A549 (cell line): ENCODE results near the gene SLC38A2. TPM values are rescaled to one million over a fixed set of nuclear protein-coding genes. Genes with fewer than 3 reads are reported as not detected.

Experiments
- ATAC-seq, 2 experiments: fragments of 200-7000 bp in 1 of 2; fragments of >200 bp in 1 of 2; cut with Nextera tagmentation in 1 of 2; cut with Tn5 transposase in 1 of 2; 3 replicates each; pipeline versions ENCODE4 v1.8.0 to v1.9.1; 2018 to 2020; ENCODE audit warnings: mild to moderate bottlenecking in 1 of 2, moderate library complexity in 1 of 2
- CTCF ChIA-PET: fragments of 300-600 bp; sonication (Branson Sonifier 250); formaldehyde crosslinking; extraction: SDS; loops from one replicate; lab custom pipeline; 2021; ENCODE audit warnings: antibody characterized with exemption, inconsistent platforms; lab: Yijun Ruan, JAX
- POLR2A ChIA-PET: fragments of 350-600 bp; formaldehyde crosslinking; extraction: SDS; loops from one replicate; lab custom pipeline; 2021; ENCODE audit warnings: antibody characterized with exemption, inconsistent platforms; lab: Yijun Ruan, JAX
- DNase-seq, 2 experiments: peaks; one replicate each; pipeline versions ENCODE4 v3.0.0 to v3.0.0-alpha.2; 2011 to 2016; ENCODE audit warnings: low read depth in 1 of 2, low spot score in 1 of 2
- FAIRE-seq: peaks from 2 replicates; lab custom pipeline; 2011; peaks lifted over from hg19 to GRCh38; lab: Jason Lieb, UNC
- H3K27ac ChIP-seq, 2 experiments: fragments of >200 bp; sonication (Bioruptor Twin); formaldehyde crosslinking; 3 replicates each; pipeline ENCODE4 v1.5.1; 2016 to 2017
- H3K4me1 ChIP-seq: fragments of >200 bp; sonication (Bioruptor Twin); formaldehyde crosslinking; 3 replicates; pipeline ENCODE4 v1.6.1; 2016
- H3K4me2 ChIP-seq: fragments of >200 bp; sonication (Bioruptor Twin); formaldehyde crosslinking; 3 replicates; pipeline ENCODE4 v1.6.1; 2016
- H3K4me3 ChIP-seq: fragments of >200 bp; sonication (Bioruptor Twin); formaldehyde crosslinking; 3 replicates; pipeline ENCODE4 v1.5.1; 2016
- H3K9me3 ChIP-seq: fragments of >200 bp; sonication (Bioruptor Twin); formaldehyde crosslinking; 3 replicates; pipeline ENCODE4 v1.6.1; 2016
- BCL3 ChIP-seq: fragments of >200 bp; sonication (Bioruptor Twin); formaldehyde crosslinking; IDR thresholded peaks from 3 replicates; pipeline ENCODE4 v1.6.1; 2016
- CBX2 ChIP-seq: fragments of 200-600 bp; sonication (generic); IDR thresholded peaks from 2 replicates; pipeline ENCODE4 v1.6.1; 2016; ENCODE audit warnings: low read depth, mild to moderate bottlenecking, borderline replicate concordance
- CBX8 ChIP-seq: fragments of 200-600 bp; sonication (generic); IDR thresholded peaks from 2 replicates; pipeline ENCODE4 v1.6.1; 2016
- CHD4 ChIP-seq: fragments of 200-600 bp; sonication (generic); IDR thresholded peaks from 2 replicates; pipeline ENCODE4 v1.6.1; 2016; ENCODE audit warnings: antibody characterized with exemption, mild to moderate bottlenecking, borderline replicate concordance
- EHF ChIP-seq: fragments of 250-450 bp; sonication (Bioruptor Pico); IDR thresholded peaks from 2 replicates; pipeline ENCODE4 v1.5.0; 2020; ENCODE audit warnings: mild to moderate bottlenecking
- FOSB ChIP-seq: fragments of 250-450 bp; sonication (Bioruptor Pico); IDR thresholded peaks from 2 replicates; pipeline ENCODE4 v1.5.0; 2020; ENCODE audit warnings: mild to moderate bottlenecking, moderate library complexity
- FOSL2 ChIP-seq, 2 experiments: fragments of 450-650 bp in 1 of 2; fragments of >200 bp in 1 of 2; sonication (Bioruptor Twin) in 1 of 2; formaldehyde crosslinking; IDR thresholded peaks; 2 replicates each; pipeline versions ENCODE4 v1.5.0 to v1.6.1; 2016 to 2020; ENCODE audit warnings: mild to moderate bottlenecking in 1 of 2, moderate library complexity in 1 of 2
- GATA3 ChIP-seq: IDR thresholded peaks from 2 replicates; pipeline ENCODE4 v1.6.1; 2012; ENCODE audit warnings: borderline replicate concordance
- HEYL ChIP-seq: fragments of 250-450 bp; sonication (Bioruptor Pico); IDR thresholded peaks from 2 replicates; pipeline ENCODE4 v1.8.0; 2021; ENCODE audit warnings: mild to moderate bottlenecking, moderate library complexity
- HMGXB4 ChIP-seq: fragments of 250-450 bp; sonication (Bioruptor Pico); IDR thresholded peaks from 2 replicates; pipeline ENCODE4 v1.5.0; 2021; ENCODE audit warnings: mild to moderate bottlenecking, moderate library complexity, borderline replicate concordance
- HOXA7 ChIP-seq: fragments of 250-450 bp; sonication (Bioruptor Pico); IDR thresholded peaks from 2 replicates; pipeline ENCODE4 v1.5.0; 2020; ENCODE audit warnings: mild to moderate bottlenecking, moderate library complexity
- HOXB13 ChIP-seq: fragments of 250-450 bp; sonication (Bioruptor Pico); IDR thresholded peaks from 2 replicates; pipeline ENCODE4 v1.5.0; 2020; ENCODE audit warnings: low read depth, mild to moderate bottlenecking, moderate library complexity
- JUNB ChIP-seq: fragments of >200 bp; sonication (Bioruptor Twin); formaldehyde crosslinking; IDR thresholded peaks from 2 replicates; pipeline ENCODE4 v1.6.1; 2016
- KDM1A ChIP-seq: fragments of 200-600 bp; sonication (generic); IDR thresholded peaks from 2 replicates; pipeline ENCODE4 v1.6.1; 2016; ENCODE audit warnings: low read depth, mild to moderate bottlenecking
- MAFK ChIP-seq: fragments of 450-650 bp; IDR thresholded peaks from 2 replicates; pipeline ENCODE4 v1.6.1; 2014; ENCODE audit not compliant: partially characterized antibody
- MAZ ChIP-seq: fragments of 150-350 bp; IDR thresholded peaks from 2 replicates; pipeline ENCODE4 v1.6.1; 2014; ENCODE audit warnings: antibody characterized with exemption, low read depth, low read length, borderline replicate concordance
- MYC ChIP-seq: IDR thresholded peaks from 2 replicates; pipeline ENCODE4 v1.6.1; 2012; ENCODE audit warnings: mild to moderate bottlenecking, inconsistent platforms, low read length, improper control_type of control experiment, borderline replicate concordance
- NFE2L2 ChIP-seq: fragments of 150-350 bp; conservative IDR thresholded peaks from 2 replicates; pipeline ENCODE4 v1.6.1; 2014; ENCODE audit warnings: low read length
- NPAS2 ChIP-seq: fragments of 250-450 bp; sonication (Bioruptor Pico); IDR thresholded peaks from 2 replicates; pipeline ENCODE4 v1.8.0; 2022; ENCODE audit warnings: mild to moderate bottlenecking, moderate library complexity, borderline replicate concordance
- NR3C1 ChIP-seq: fragments of >200 bp; sonication (Bioruptor Twin); formaldehyde crosslinking; IDR thresholded peaks from 3 replicates; pipeline ENCODE4 v1.6.1; 2017
- POLR2A ChIP-seq: IDR thresholded peaks from 2 replicates; pipeline ENCODE4 v1.6.1; 2012; ENCODE audit warnings: mild to moderate bottlenecking, low read length
- RAD21 ChIP-seq, 2 experiments: fragments of >200 bp in 1 of 2; sonication (Bioruptor Twin) in 1 of 2; formaldehyde crosslinking in 1 of 2; IDR thresholded peaks in 1 of 2; conservative IDR thresholded peaks in 1 of 2; 2 replicates in 1 of 2; 3 replicates in 1 of 2; pipeline ENCODE4 v1.6.1; 2012 to 2018; ENCODE audit warnings: inconsistent platforms in 1 of 2
- RARB ChIP-seq: fragments of 250-450 bp; sonication (Bioruptor Pico); IDR thresholded peaks from 2 replicates; pipeline ENCODE4 v1.8.0; 2021; ENCODE audit warnings: mild to moderate bottlenecking, moderate library complexity
- SMC3 ChIP-seq: fragments of >200 bp; sonication (Bioruptor Twin); formaldehyde crosslinking; IDR thresholded peaks from 3 replicates; pipeline ENCODE4 v1.6.1; 2018; ENCODE audit warnings: inconsistent platforms
- SREBF2 ChIP-seq: fragments of 450-650 bp; IDR thresholded peaks from 2 replicates; pipeline ENCODE4 v1.6.1; 2014; ENCODE audit warnings: mild to moderate bottlenecking, moderate library complexity
- TFCP2L1 ChIP-seq: fragments of 250-450 bp; sonication (Bioruptor Pico); IDR thresholded peaks from 2 replicates; pipeline ENCODE4 v1.5.0; 2021; ENCODE audit warnings: mild to moderate bottlenecking
- ZNF302 ChIP-seq: fragments of 250-450 bp; sonication (Bioruptor Pico); IDR thresholded peaks from 2 replicates; pipeline ENCODE4 v1.9.0; 2021; ENCODE audit warnings: inconsistent platforms, mild to moderate bottlenecking, moderate library complexity
- ZSCAN20 ChIP-seq: fragments of 250-450 bp; sonication (Bioruptor Pico); IDR thresholded peaks from 2 replicates; pipeline ENCODE4 v1.8.0; 2022; ENCODE audit warnings: mild to moderate bottlenecking, moderate library complexity
- WGBS: methylation state at CpG from one replicate; pipeline ENCODE4 v1.1.6; 2017; ENCODE audit errors: missing lambda C conversion rate; 5-methylcytosine and 5-hydroxymethylcytosine counted together
- polyA plus RNA-seq, 4 experiments: library from polyadenylated mRNA; depleted of rRNA in 3 of 4; stranded (reverse); fragments of >200 nt; fragmentation: RNase III in 1 of 4; extraction: RNeasy Plus Mini Kit Qiagen cat#74134 plus additional on column Dnase treatment in 1 of 4; gene quantifications; 2 replicates in 3 of 4; 3 replicates in 1 of 4; pipeline ENCODE4 v1.2.3, GENCODE V29; 2011 to 2017

The SLC38A2 gene
- polyA plus RNA-seq, 2 of the 4 experiments (the other 2 are of a cell fraction): 187 to 519 TPM

GRCh38 chr12:46364777-46365580, 7.6 kb downstream of the SLC38A2 start:
- peak; percentile 72 for FAIRE-seq
- peak overlapping the region; percentile 85 for H3K4me2 ChIP-seq

GRCh38 chr12:46364300-46364696, 8.3 kb downstream of the SLC38A2 start:
- no peak for FAIRE-seq
- ChIA-PET CTCF (interaction anchor here (1.1 to 3.2 kb wide), 4 partner anchors 10 to 373 kb away, joined by 3 to 9 read pairs (median 3); no protein-coding TSS in a partner anchor), POLR2A (interaction anchor here (2.3 kb wide), 1 partner anchor 95 kb away, joined by 7 read pairs; the partner anchor contains the start of gene SLC38A1)
- peak overlapping the region; percentile 85 for H3K4me2 ChIP-seq
- peaks cover 99% of the 10 kb centered on the region for H3K4me1 ChIP-seq
- WGBS: 84% methylated on average over 3 of the region's 3 CpGs
- no peaks in the 10 kb centered on the region for H3K9me3 ChIP-seq
- no peak for DNase-seq
- H3K4me3 ChIP-seq: peak overlapping the region; percentile 3; the same call in 1 of the 3 replicates
- no peak overlapping the region for H3K27ac ChIP-seq
- TF ChIP-seq CBX8: no peak
- no peak for TF ChIP-seq HEYL (CRISPR knock-in tag)
- no peak for TF ChIP-seq RAD21 (conservative IDR thresholded peaks at IDR 0.05 in 1 of 2, IDR thresholded peaks at IDR 0.05 in 1 of 2)
- TF ChIP-seq TFCP2L1: peak; percentile 61; the same call in 1 of the 2 replicates
- no peak for TF ChIP-seq SREBF2
- no peak for TF ChIP-seq GATA3
- no peak for TF ChIP-seq RARB (CRISPR knock-in tag)
- TF ChIP-seq BCL3: no peak
- ATAC-seq: no peak

More at GRCh38 chr12:46364777-46365580, 7.6 kb downstream of the SLC38A2 start:
- TF ChIP-seq KDM1A (no peak), FOSB (no peak; the same call in 1 of the 2 replicates), ZSCAN20 (CRISPR knock-in tag) (0 out of 2 replicates have a peak, but pooled peaks have one; percentile 14), CBX2 (no peak), SMC3 (0 out of 3 replicates have a peak, but pooled peaks have one; percentile 6), FOSL2 (IDR thresholded peaks at IDR 0.05) (no peak), FOSL2 (CRISPR knock-in tag; IDR thresholded peaks at IDR 0.05) (peak; percentile 46; the same call in 1 of the 2 replicates), HOXA7 (CRISPR knock-in tag) (peak; percentile 22; the same call in 1 of the 2 replicates)
- TF ChIP-seq, all 56 proteins: peak for 4
- peak overlapping the region in 1 of 2 experiments; percentile 2; a peak in 2 of 6 replicates for H3K27ac ChIP-seq
- peak in 1 of 2 experiments; percentile 53 for DNase-seq
- H3K4me1 ChIP-seq: peaks cover 97% of the 10 kb centered on the region
- peak overlapping the region; percentile 91; the same call in 2 of the 3 replicates for H3K4me3 ChIP-seq
- no peaks in the 10 kb centered on the region for H3K9me3 ChIP-seq
- ChIA-PET CTCF (interaction anchor here (1.1 to 3.2 kb wide), 4 partner anchors 11 to 374 kb away, joined by 3 to 9 read pairs (median 3); no protein-coding TSS in a partner anchor), POLR2A (interaction anchor here (1.4 to 2.3 kb wide), 2 partner anchors 8 to 96 kb away, joined by 7 read pairs; partner anchors contain the start of gene SLC38A1)
- 32% methylated on average over 3 of the region's 3 CpGs for WGBS
- peak in 1 of 2 experiments; percentile 10; a peak in 1 of 6 replicates for ATAC-seq

- WGBS: 88% methylated on average over 9 of the region's 9 CpGs
- Histone ChIP-seq H3K9me3 (no peaks in the 10 kb centered on the region), H3K27ac (no peak overlapping the region), H3K4me3 (peak overlapping the region; percentile 3; the same call in 1 of the 3 replicates), H3K4me2 (peak overlapping the region; percentile 85), H3K4me1 (peaks cover 99% of the 10 kb centered on the region)
- ChIA-PET CTCF (interaction anchor here (1.0 to 3.2 kb wide), 5 partner anchors 10 to 373 kb away, joined by 3 to 9 read pairs (median 3); no protein-coding TSS in a partner anchor), POLR2A (interaction anchor here (1.0 to 2.3 kb wide), 3 partner anchors 8 to 110 kb away, joined by 3 to 7 read pairs (median 7); partner anchors contain the start of gene SLC38A1)
- FAIRE-seq (no peak), DNase-seq (no peak), ATAC-seq (no peak)
- no peak for TF ChIP-seq MYC
- no peak for TF ChIP-seq MAFK
- TF ChIP-seq HOXB13: no peak
- TF ChIP-seq SREBF2: no peak
- TF ChIP-seq CHD4: no peak
- no peak for TF ChIP-seq ZNF302
- TF ChIP-seq JUNB: no peak
- TF ChIP-seq MAZ: no peak
- no peak for TF ChIP-seq NR3C1
- 0 out of 2 replicates have a peak, but pooled peaks have one; percentile 22 for TF ChIP-seq HMGXB4 (CRISPR knock-in tag)
- TF ChIP-seq EHF: no peak
- TF ChIP-seq NFE2L2: no peak
- no peak for TF ChIP-seq POLR2A
- no peak for TF ChIP-seq NPAS2 (CRISPR knock-in tag)
- TF ChIP-seq FOSL2 (IDR thresholded peaks at IDR 0.05): no peak
- TF ChIP-seq FOSL2 (CRISPR knock-in tag; IDR thresholded peaks at IDR 0.05): no peak
Observed at GRCh38 chr12:46363582-46364299, 8.8 kb downstream of the SLC38A2 start.
